GM21447 (cell line): ENCODE results near the gene RAB27B.
"Not testable (repeated sequence)": the region's sequence is repeated elsewhere in the genome, so short reads cannot be mapped to it uniquely, and the experiment has no call there.

Experiments
- ATAC-seq: cut with Tn5 transposase; IDR thresholded peaks from one replicate; pipeline ENCODE4 v1.9.1; 2021; ENCODE audit not compliant: unreplicated experiment

RAB27B gene, protein sequence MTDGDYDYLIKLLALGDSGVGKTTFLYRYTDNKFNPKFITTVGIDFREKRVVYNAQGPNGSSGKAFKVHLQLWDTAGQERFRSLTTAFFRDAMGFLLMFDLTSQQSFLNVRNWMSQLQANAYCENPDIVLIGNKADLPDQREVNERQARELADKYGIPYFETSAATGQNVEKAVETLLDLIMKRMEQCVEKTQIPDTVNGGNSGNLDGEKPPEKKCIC

DNA sequence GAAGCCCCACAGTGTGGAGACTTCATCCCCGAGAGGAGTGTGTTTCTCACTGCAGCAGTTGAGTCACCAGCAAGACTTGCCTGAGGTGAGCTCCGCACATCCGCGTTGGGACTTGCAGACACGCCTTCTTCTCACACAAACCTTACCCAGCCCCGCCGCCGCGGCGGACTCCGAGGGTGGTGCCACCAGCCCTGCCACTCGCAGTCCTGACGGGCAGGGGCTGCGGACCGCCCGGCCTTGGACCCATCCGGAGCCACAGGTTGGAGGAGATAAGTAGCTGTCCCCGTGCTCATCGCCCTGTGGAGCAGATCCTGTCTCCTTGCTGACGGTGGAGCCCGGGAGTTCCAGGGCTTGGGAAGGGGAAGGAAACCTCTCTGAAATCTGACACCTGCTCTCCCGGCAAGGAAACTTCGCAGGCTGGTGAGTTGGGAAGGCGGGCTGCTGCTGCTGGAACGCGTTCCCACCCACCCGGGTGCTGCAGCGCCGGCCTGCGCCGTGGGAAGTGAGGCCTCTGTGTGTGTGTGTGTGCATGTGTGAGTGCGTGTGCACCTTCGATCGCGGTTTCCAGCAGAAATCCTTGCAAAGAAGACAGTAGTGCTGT lies at the start of gene RAB27B:
TSS of gene RAB27B (plus strand) at position 197 of the 601 bp plus-strand sequence. CDS start 49,109 bp downstream, outside the sequence.
- no peak for ATAC-seq

DNA sequence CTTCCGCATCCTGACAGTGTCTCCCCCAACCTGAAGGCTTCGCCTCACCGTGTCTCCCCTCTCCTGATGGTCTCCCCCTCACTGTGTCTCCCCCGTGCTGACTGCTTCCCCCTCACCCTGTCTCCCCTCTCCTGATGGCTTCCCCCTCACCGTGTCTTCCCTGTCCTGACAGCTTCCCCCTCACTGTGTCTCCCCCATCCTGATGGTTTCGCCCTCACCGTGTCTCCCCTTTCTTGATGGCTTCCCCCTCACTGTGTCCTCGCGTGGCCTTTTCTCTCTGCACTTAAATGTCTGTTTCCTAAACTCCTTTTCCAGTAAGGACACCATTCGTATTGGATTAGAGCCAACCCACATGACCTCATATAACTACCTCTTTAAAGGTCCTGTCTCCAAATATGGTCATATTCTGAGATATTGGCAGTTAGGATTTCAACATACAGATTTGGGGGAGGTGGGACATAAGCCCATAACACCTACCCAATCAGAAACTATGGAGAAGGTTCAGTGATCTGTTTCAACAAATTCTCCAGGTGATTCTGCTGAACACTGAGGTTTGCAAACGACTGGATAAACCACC lies 47.9 kb upstream of the RAB27B start:
- no peak for ATAC-seq

DNA sequence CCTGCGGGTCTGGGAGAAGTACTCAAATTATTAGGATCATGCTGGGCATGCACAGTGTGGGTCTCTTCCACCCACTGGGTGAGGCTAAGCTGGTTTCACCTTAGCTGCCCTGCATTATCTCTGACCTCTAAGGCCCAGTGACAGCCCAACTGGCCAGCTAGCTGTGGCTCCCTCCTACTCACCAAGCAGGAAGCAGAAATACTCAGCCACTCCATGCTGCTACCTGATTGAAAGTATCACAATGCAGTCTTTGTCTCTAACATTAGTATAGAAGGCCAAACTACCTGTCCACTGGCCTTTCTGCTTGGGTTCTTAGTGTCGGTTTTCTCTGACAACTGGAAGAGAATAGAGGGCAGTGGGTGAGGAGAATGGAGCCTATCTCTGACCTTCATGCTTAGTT lies 47.3 kb upstream of the RAB27B start:
- ATAC-seq = no peak

DNA sequence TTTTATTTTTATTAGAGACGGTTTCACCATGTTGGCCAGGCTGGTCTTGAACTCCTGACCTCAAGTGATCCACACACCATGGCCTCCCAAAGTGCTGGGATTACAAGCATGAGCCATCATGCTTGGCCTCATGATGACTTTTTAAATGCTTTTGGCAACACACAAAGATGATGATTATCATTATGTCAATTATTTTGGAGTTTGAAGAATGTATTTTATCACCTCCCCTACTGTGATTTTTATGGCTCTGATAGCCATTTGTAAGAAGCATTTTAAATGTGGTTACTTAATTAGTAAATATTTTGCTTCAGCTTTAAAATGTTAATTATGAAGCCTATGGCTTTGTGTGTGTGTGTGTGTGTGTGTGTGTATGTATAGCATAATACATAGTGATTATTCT lies 45.1 kb upstream of the RAB27B start:
- no peak for ATAC-seq

DNA sequence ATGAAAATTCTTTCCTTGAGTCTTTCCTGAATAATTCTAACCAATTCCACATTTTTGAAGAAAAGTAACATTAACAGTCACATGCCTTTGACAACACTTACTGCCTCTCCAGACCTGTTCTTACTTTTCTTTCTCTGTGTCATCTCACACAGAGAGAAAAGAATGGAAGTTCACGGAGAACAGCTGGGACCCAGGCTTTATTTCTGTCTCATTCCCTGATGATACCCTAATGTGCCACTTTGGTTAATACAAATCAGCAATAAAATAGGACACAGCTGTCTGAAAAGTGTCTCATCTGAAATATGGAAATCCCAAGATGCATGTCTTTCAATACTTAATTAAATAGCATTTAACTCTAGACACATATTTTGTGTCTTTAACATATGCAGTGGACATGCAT lies 42.1 kb upstream of the RAB27B start:
- no peak for ATAC-seq

DNA sequence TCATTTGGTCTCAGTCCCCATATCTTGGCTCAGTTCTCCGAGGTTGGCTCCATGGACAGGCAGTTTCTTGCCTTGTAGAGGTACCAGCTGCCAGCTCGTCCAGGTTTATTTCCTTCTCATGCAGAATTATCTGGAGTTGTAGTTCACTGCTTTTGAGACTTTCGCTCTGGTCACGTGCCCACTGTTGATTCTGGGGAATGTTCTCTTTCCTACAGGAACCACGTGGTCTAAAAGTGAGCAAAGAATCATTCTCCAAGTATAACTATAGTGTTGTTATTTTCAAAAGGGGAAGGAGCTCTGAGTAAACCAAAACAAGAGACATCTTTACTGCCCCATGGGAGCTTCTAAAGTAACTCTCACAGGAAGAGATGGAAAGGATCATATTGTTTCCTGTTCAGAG lies 41.2 kb upstream of the RAB27B start:
- no peak for ATAC-seq

DNA sequence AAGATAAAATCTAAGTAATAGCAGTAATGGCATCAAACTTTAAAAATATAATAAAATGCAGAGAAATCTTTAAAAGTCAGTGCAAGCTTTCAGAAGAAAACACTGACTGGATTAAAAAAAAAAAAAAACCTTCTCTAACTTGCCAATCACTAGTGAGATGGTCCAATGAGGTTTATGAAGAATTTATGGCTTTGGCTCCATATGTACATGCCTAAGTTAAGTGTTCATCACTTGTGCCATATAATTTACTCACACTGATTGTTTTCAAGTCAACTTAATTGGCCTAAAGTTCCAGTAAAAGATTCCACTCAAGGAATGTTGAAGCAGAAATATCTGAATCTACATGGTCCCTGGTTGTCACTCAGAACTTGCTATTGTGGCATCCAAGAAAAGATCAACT lies 40.7 kb upstream of the RAB27B start:
- no peak for ATAC-seq

DNA sequence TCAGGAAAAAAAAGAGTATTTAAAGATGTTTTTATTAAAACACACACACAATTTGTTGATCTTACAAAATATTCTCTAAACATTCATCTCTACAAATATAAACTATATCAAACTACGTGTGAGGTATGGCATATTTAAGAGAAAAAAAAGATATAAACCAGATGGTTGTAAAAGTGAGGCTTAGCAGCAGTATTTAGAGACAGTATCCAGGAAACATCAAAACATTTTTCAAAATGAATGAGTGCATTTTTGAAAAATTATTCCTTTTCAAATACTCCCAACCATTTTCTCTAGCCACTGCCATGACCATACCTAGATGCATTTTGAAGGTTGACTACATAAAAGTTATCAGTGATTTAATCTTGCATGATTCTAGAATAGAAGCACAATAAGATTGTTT lies 38.2 kb upstream of the RAB27B start:
- ATAC-seq = no peak

DNA sequence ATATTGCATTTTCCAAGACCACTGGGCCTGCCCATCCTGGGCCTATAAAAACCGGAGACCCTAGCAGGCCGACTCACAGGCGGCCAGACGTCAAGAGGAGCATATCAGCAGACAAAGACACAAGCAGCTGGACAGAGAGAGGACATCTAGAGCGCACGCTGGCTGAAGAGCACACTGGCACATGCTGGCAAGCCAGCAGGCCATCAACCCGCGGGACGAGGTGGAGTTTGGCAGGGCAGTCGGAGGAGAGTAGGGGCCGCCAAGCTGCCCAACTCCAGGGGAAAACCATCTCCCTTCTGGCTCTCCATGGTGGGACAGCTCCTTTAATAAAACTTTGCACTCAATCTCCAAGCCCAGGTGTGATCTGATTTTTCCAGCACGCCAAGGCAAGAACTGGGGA lies 36.6 kb upstream of the RAB27B start:
- no peak for ATAC-seq

DNA sequence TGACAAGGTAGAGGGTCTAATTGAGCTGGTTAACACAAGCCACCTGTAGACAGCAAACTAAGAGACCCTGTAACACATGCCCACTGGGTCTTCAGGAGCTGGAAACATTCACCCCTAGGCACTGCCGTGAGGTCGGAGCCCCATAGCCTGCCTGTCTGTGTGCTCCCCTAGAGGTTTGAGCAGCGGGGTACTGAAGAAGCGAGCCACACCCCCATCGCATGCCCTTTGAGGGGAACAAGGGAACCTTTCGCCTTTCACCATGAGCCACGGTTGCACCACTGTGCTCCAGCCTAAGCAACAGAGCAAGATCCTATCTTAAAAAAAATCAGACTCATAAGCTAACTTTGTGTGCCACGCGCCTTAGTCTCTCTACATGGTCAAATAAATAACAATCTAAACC lies 36.2 kb upstream of the RAB27B start:
- ATAC-seq = no peak

DNA sequence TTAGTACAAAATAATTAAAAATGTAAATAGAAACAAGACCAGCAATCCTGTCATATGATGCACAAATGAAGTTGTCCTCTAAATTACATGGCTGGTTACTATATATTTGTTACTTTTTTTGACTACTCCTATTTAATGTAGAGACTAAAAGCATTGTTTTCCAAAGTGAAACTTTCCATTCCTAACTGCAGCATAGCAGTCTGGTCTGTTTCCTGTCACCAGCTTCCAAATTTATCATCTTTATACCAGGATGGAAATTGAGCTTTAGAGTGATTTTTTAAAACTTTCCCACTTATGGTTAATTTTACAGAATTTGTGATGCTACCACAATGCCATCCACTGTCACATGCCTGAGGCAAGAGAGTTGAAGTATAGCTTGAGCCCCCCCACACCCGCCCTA lies 33.5 kb upstream of the RAB27B start:
- ATAC-seq = no peak

DNA sequence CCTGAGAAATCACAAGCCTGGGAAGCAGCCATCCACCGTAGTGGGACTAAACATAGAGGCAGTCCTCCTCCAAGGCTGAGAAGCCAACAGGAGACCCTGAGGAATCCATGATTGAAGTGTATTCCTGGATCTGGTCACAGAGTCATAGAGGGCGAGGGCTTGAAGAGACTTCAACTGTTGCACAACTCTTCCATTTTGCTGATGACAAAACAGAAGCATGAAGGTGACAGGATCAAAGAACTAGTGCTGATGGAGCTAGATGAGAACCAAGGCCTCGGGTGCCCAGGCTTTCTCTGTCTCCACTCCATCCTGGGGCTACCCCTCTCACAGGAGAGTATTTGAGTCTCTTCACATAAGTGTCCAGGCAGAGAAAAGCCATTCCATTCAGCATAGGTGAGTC lies 30.1 kb upstream of the RAB27B start:
- ATAC-seq = no peak

DNA sequence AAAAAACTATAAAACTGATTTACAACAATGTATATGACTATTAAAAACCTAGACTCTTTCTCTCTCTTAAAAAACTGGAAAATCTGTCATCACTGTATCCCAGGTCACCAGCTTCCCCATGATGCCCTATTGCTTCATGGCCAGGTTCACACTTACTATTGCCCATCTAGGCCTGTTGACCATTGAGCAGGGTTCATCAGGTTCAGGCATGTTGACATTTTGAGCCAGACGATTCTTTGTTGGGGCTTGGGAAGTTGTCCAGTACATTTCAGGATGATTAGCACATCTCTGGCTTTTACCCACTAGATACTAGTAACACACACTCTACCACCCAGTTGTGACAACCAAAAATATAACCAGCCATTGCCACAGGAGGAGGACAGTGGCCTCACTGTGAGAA lies 26.9 kb upstream of the RAB27B start:
- no peak for ATAC-seq

DNA sequence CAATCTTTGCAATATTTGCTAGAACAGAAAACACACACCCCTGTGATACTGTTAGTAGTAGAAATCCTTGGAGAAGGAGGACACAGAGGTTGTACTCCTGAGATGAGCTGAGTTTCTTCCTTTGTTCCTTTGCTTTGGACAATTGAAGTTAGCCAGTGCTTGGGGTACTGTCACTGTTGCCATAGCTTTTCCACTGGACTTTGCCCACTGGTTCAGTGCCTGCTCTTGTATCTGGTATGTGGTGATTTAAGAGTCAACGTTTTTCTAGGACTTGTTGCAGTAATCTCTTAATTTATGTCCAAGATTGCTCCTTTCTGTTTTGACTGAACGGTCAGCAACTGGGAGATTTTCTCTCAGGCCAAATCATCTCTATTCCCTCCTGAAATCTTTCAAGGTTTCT lies 26.1 kb upstream of the RAB27B start:
- ATAC-seq = no peak

DNA sequence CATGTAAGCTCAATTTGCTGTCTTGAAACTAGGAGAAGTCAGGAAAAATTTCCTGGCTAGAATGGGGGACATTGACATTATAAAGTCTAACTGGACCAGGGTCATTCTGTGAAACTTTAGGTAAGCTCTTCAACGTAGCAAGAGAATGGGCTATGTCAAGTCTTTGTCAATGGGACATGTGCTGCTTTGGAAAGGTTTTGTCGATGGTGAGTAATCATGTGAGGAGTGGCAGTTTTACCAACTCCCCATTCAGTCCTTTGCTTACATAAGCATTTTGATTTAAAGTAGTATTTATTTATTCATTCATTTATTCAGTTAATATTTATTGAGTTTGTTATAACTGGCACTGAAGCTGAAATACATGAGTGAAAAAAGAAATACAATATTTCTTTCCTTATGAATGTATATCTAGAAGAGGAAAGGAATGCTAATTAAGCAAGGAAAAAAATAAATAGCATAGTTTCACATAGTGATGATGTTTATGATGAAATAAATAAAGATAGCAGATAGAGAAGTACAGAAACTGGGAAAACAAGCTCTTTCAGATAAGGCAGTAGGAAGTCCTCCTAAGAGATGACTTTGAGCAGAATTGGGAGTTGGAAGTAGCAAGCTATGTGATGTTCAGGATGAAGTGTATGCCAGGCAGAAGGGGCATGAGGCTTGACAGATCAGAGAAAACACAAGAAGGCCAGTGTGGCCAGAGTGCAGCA lies 25.4 kb upstream of the RAB27B start:
- ATAC-seq = no peak

DNA sequence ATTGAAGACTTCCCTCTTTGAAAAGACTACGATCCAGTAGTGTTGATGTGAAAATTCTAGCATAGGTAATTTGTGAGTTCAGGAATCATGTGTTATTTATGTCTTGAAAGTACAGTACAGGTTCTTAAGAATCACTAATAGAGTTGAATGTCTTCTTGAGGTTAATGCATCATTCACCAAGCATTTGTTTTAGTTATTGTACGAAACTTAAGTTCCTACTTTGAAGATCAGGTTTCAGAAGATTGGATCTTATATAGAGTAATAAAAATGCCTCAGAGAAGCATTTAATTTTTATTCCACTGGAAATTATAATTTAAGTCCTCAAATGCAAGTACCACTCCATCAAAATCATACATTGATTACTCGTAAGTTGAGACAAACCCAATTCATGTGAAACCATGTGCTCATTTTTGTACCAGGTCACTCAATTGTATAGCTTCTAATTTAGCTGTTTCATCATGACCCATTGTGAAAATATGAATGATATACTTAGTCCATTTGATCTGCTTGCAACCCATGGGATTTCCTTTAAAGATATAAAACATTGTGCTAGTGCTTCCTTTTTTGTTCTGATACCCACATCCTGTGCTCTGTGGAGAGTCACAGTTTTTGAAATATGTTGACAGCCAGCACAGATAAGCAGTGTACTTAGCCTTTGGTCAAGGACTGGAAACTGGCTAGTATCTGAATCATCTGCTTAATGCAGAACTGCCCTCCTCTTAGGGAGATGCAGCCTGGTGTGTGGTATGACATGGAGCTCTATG lies 22.5 kb upstream of the RAB27B start:
- ATAC-seq = no peak

DNA sequence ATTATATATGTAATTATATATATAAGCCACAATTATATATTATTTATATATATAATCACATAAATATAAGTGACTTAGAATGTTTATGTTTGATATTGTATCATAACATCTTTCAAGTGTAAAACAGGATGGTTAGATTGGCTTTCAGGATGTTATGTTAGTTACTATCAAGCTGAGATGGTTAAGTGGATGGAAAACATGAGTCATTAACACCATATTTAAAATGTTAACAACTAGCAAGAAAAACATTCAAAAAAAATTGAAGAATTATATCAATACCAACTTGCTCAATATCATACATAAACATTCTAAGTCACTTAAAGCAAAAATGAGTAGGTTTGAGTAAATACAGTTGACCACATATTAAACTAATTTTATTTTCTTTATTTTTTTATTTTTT lies 21.8 kb upstream of the RAB27B start:
- ATAC-seq = no peak

DNA sequence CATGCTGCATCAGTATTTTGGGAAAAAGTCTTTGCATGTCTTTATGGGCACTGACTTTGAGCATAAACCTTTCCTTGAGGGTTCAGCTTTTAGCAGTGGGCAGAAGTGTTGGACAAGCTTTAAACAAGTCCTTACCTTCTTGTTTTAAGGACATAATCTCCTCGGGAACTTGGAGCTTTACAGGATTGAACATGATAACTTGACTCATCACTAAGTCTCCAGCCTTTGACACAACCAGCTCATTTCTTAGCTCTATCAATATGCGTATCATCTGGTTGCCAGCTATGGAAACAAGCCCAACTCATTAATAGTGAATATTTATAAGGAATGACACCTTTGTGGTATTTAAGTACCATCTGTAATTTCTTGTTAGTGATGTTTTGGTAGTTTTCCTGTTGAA lies 21.0 kb upstream of the RAB27B start:
- no peak for ATAC-seq

DNA sequence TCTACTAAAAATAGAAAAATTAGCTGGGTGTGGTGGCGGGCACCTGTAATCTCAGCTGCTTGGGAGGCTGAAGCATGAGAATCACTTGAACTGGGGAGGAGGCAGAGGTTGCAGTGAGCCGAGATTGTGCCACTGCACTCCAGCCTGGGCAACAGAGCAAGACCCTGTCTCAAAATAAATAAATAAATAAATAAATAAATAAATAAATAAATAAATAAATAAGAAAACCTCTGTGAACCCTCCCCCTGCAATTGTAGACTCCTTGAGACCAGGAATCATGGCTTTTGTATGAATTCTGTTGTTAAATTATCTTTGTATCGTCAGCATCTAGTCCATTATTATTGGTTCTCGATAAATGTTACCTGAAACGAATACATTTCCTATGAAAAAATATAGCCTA lies 17.6 kb upstream of the RAB27B start:
- not testable (repeated sequence) for ATAC-seq

DNA sequence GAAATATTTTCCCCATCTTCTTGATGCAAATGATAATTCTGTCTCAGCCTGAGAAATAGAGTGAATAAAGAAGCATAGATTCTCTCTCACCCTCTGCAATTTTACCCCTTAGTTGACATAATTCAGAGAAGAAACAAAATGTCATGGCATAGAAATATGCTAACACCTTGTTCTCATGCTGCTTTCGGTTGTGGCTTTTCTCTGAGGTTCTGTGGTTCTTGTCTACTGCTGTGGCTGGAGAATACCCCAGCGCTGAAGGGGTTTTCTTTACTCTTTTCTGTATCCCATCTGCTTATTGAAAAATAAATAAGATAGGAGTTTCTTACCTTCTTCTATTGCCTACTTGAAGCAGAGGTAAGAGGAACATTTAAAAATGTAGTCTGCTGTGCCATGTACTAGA lies 15.4 kb upstream of the RAB27B start:
- ATAC-seq = no peak

DNA sequence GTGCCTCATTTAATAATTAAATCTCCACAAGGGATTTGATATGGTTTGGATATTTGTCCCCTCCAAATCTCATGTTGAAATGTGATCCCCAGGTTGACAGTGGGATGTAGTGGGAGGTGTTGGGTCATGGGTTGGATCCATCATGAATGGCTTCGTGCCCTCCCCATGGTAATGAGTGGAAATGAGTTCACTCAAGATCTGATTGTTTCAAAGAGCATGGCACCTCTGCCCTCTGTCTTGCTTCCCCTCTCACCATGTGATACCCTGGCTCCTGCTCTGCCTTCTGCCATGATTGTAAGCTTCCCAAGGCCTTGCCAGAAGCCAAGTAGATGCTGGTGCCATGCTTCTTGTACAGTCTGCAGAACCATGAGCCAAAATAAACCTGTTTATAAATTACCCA lies 15.0 kb upstream of the RAB27B start:
- no peak for ATAC-seq
